ACHN (cell line): ENCODE results near the gene RSPO4.

Experiments
- DNase-seq: peaks from one replicate; pipeline ENCODE4 v3.0.0-alpha.2; 2015
- in situ Hi-C: cut with HindIII; loops from 2 replicates; pipeline ENCODE4 v1.10.0; 2017; ENCODE audit warnings: low sequenced_read_pairs, low pct_ligation_motif_present, low pct_unique_long_range_greater_than_20kb

The RSPO4 gene

GRCh38 chr20:982754-983153, 19.4 kb downstream of the RSPO4 start:
- no peak for DNase-seq
- in situ Hi-C loops: no loop called here

DNA sequence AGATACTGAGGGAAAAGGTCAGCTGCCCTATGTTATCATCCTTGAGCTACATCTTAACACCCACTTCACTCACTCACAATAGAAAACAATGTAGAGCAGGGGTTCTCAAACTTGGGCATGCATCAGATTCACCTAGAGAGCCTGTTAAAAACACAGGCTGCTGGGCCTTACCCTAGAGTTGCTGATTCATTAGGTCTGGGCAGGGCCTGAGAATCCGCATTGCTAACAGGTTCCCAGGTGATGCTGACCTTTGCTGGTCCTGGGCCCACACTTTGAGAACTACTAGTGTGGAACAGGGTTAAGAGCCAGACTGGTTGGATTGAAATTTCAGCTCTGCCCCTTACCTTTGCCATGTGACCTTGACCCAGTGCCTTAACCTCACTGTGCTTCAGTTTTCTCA, 25.1 kb downstream of the RSPO4 start:
- in situ Hi-C loops: no loop called here
- DNase-seq: no peak

- in situ Hi-C loops: no loop called here
- no peak for DNase-seq
Measured at GRCh38 chr20:976033-976432, 26.1 kb downstream of the RSPO4 start.

GRCh38 chr20:973785-974194, 28.3 kb downstream of the RSPO4 start:
- in situ Hi-C loops: no loop called here
- DNase-seq: peak; percentile 75

DNA sequence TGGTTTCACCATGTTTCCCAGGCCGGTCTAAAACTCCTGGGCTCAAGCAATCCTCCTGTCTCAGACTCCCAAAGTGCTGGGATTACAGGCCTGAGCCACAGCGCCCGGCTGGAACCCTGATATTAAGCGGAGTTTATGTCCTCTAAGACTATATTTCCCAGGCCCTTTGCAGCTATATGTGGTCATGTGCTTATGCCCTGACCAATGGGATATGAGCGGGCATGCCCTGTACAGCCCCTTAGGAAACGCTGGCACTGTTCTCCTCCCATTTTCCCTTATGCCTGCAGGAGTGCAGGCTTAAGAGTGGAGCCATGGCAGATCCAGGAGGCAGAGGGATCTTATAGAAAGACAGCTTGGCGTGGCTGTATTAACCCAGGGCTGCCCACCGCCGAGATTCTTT, 29.9 kb downstream of the RSPO4 start:
- DNase-seq: no peak
- in situ Hi-C loops: no loop called here

DNA sequence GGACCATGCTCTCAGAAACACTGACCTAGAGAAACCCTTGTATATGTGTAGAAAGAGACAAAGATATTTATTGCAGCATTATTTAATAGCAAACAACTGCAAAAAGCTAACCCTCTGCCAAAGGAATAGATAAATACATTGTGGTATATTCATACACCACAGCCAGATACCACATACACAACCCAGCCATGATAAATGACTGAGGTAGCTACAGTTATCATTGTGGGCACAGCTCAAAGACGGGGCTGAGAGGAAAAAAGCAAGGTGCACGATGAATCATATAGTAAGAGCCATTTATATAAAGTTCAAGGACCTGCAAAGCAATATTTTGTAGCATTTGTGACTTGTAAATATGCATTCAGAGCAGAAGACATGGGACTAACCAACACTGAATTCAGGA, 30.8 kb downstream of the RSPO4 start:
- in situ Hi-C loops: no loop called here
- no peak for DNase-seq

DNA sequence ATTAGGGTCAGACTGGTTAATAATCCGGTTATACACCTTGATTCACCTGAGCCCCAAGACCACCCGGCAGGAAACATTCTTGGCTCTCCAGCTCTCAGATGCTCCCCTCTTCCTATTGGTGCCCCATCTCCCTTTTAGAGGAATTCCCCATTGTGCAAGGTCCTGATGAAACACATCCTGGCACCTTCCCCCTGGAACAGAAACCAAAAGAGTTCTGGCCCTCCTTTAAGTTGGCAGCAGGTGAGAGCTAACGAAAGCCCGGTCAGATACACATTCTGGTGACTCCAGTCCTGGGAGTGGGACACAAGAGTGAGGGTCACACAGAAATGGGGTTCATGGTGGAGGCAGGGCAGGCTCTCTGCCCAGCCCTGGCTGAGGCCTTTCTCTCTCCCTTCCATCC, 32.2 kb downstream of the RSPO4 start:
- in situ Hi-C loops: no loop called here
- no peak for DNase-seq

- in situ Hi-C loops: no loop called here
- no peak for DNase-seq
Measured at GRCh38 chr20:967796-968742, 34.0 kb downstream of the RSPO4 start.

- DNase-seq: no peak
Measured at GRCh38 chr20:965956-966355, 36.2 kb downstream of the RSPO4 start.

GRCh38 chr20:963795-964194, 38.3 kb downstream of the RSPO4 start:
- in situ Hi-C loops: no loop called here
- DNase-seq: no peak

More at GRCh38 chr20:965956-966355, 36.2 kb downstream of the RSPO4 start:
- in situ Hi-C loops: no loop called here

DNA sequence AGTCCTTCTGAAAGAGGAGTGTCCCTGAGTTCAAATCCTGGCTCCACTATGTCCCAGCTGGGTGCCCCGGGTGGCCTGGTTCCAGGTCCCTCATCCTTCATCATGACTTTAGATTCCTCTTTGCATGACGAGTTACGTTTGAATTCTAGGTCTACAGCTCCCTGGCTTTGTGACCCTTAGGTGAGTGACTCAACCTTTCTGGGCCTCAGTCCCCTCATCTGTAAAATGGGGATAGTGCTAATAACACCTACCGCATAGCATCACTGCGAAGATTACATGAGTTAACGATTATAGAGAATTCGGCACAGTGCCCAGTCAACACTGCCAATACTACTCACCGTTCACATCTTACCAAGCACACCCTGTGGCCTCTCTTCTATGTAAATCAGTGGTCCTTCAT, 39.4 kb downstream of the RSPO4 start:
- no peak for DNase-seq
- in situ Hi-C loops: no loop called here

- no peak for DNase-seq
- in situ Hi-C loops: no loop called here
Measured at GRCh38 chr20:962223-962622, 39.9 kb downstream of the RSPO4 start.

GRCh38 chr20:961768-962167, 40.3 kb downstream of the RSPO4 start:
- no peak for DNase-seq
- in situ Hi-C loops: no loop called here

DNA sequence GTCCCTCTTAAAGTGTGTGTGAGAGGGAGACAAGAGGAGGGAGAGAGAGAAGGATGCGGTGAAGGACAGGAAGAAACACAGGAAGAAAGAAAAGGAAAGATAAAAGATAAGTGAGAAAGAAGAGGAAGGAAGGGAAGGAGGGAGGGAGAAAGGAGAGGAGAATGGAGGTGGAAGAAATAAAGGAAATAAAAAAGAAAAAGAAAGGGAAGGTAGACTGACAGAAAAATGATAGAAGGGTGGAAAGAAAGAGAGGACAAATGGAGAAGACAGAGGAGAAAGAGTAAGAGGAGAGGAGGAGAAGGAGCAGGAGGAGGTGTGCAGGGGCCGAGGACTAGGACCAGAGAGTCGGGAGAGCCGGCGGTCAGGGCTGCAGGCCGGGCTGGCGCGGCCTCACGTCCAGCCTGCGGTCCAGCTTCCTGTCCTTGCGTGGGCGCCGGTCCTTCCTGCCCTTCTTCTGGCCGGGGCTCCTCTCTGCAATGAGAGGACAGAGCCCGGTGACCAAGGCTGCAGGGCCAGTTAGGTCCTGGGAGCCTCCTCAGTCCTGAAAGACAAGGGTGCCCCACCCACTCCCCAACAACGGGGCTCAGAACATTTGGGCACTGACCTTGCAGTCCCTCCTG, 42.0 kb downstream of the RSPO4 start:
- in situ Hi-C loops: no loop called here
- DNase-seq: no peak

DNA sequence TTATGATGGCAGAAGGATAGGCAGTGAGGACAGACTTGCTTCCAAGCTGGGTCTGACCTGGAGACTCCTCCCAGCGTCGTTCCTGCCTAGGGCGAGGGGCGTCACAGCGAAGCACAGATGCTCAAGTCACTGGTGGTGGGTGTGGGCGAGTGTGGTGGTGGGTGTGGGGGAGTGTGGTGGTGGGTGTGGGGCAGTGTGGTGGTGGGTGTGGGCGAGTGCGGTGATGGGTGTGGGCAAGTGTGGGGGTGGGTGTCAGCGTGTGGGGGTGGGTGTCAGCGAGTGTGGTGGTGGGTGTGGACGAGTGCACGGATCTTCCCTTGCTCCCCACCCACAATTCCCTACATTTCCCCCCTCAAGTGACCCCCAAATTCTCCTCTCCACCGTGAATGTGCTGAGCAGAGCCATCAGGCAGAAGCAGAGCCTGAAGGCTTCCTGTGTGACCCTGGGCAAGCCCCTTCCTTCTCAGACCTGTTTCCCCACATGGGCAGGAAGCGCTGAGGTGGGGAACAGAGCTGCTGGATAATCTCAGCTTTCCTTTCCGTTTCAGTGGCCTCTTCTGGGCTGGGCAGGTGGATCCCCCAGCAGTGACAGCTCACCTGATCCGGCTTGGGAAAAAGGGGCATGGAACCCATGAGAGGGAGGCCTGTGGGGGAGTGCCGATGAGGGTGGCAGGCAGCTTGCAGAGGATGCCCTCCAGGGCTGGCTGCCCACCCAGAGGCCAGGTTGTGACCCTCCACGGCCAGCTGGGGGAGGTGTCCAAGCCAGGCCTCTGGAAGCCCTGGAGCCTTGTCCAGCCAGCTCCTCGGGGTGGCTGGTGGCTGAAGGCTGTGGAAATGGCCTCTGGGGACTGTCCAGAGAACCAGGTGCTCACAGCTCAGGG, 42.9 kb downstream of the RSPO4 start:
- in situ Hi-C loops: no loop called here
- DNase-seq: no peak

DNA sequence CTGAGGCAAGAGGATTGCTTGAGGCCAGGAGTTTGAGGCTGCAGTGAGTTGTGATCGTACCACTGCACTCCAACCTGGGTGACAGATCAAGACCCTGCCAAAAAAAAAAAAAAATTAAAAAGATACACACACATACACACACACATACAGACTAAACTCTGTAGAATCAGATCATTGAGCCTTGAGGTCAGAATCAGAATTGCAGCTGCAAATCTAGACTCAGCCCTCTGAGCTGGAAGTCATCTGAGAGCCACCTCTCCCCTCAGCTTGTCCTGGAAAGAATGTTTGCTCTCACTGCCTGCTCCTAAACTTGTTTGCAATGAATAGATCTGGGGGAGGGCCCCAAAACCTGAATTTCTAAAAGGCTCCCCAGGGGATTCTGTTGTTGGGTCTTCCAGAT, 44.6 kb downstream of the RSPO4 start:
- no peak for DNase-seq
- in situ Hi-C loops: no loop called here

GRCh38 chr20:956330-956951, 45.7 kb downstream of the RSPO4 start:
- in situ Hi-C loops: no loop called here
- DNase-seq: peak; percentile 48

DNA sequence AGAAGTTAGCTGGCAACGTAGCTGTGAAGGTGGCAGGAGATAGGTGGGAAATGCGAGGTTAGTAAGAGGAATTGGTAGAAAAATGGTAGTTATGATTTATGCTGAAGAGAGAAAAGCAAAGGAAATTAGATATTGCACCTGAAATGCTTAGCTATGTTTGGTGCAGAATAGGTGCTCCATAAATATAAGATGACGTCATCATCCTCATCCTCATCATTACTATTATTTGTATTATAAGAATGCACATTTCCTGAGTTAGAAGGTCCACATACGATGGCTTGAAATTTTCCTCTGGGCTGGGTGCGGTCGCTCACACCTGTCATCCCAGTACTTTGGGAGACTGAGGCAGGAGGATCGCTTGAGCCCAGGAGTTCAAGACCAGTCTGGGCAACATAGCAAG, 46.5 kb downstream of the RSPO4 start:
- in situ Hi-C loops: no loop called here
- no peak for DNase-seq

DNA sequence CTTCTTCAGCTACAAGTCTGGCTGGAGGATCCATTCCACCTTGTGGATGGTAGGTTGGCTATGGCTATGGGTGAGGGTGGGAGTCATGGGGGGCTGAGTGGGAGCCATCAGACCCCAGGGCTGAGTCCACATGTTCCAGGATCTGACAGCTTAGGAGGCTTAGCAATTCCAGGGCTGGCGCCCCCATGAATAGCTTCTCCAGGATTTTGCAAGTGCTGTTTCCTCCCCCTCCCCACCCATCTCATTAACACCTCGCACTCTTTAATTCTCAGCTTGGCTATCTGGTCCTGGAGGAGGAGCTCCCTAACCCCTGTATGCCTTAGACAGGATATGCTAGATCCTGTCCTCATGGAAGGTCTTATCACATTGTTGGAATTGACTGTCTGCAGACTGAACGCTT, 47.0 kb downstream of the RSPO4 start:
- DNase-seq: no peak
- in situ Hi-C loops: no loop called here
